Neuron (in vitro differentiated cells): Measurements from ENCODE around the gene ATP13A5.

Experiments
- H2AFZ ChIP-seq: one replicate; pipeline ENCODE4 v1.6.1; 2013; ENCODE audit warnings: low read depth, mild to moderate bottlenecking, inconsistent platforms, low read length, moderate library complexity
- H3K27me3 ChIP-seq: one replicate; pipeline ENCODE4 v1.6.1; 2013; ENCODE audit warnings: low read length; ENCODE audit not compliant: insufficient read depth
- H3K36me3 ChIP-seq: one replicate; pipeline ENCODE4 v1.6.1; 2013; ENCODE audit warnings: low read length; ENCODE audit not compliant: insufficient read depth
- H3K4me1 ChIP-seq: one replicate; pipeline ENCODE4 v1.6.1; 2013; ENCODE audit warnings: low read length; ENCODE audit not compliant: insufficient read depth
- H3K4me3 ChIP-seq: 2 replicates; pipeline ENCODE4 v1.5.1; 2013; ENCODE audit warnings: mild to moderate bottlenecking, low read length, moderate library complexity
- H3K9me3 ChIP-seq: one replicate; pipeline ENCODE4 v1.6.1; 2013; ENCODE audit warnings: low read length

ATP13A5 gene

GRCh38 chr3:193342551-193342950, 36.0 kb downstream of the ATP13A5 start:
- H3K27me3 ChIP-seq: peaks cover 2% of the 10 kb centered on the region
- H3K36me3 ChIP-seq: no peaks in the 10 kb centered on the region
- H3K9me3 ChIP-seq: no peaks in the 10 kb centered on the region
- H3K4me1 ChIP-seq: peaks cover 8% of the 10 kb centered on the region
- no peak overlapping the region for H2AFZ ChIP-seq
- H3K4me3 ChIP-seq: no peak overlapping the region

- no peak overlapping the region for H3K4me3 ChIP-seq
- H2AFZ ChIP-seq: no peak overlapping the region
- H3K4me1 ChIP-seq: no peaks in the 10 kb centered on the region
- H3K9me3 ChIP-seq: no peaks in the 10 kb centered on the region
- no peaks in the 10 kb centered on the region for H3K36me3 ChIP-seq
- no peaks in the 10 kb centered on the region for H3K27me3 ChIP-seq
Measured at GRCh38 chr3:193335031-193335430, 43.5 kb downstream of the ATP13A5 start.

GRCh38 chr3:193333229-193333628, 45.3 kb downstream of the ATP13A5 start:
- no peaks in the 10 kb centered on the region for H3K9me3 ChIP-seq
- H3K27me3 ChIP-seq: no peaks in the 10 kb centered on the region
- H3K36me3 ChIP-seq: no peaks in the 10 kb centered on the region
- no peak overlapping the region for H2AFZ ChIP-seq
- H3K4me3 ChIP-seq: no peak overlapping the region
- no peaks in the 10 kb centered on the region for H3K4me1 ChIP-seq

- no peak overlapping the region for H3K4me3 ChIP-seq
- H3K9me3 ChIP-seq: no peaks in the 10 kb centered on the region
- H3K27me3 ChIP-seq: no peaks in the 10 kb centered on the region
- no peak overlapping the region for H2AFZ ChIP-seq
- no peaks in the 10 kb centered on the region for H3K4me1 ChIP-seq
- H3K36me3 ChIP-seq: no peaks in the 10 kb centered on the region
Measured at GRCh38 chr3:193330555-193331204, 47.9 kb downstream of the ATP13A5 start.

GRCh38 chr3:193317682-193318300, 60.8 kb downstream of the ATP13A5 start:
- H3K36me3 ChIP-seq: no peaks in the 10 kb centered on the region
- H3K4me1 ChIP-seq: no peaks in the 10 kb centered on the region
- no peaks in the 10 kb centered on the region for H3K27me3 ChIP-seq

DNA sequence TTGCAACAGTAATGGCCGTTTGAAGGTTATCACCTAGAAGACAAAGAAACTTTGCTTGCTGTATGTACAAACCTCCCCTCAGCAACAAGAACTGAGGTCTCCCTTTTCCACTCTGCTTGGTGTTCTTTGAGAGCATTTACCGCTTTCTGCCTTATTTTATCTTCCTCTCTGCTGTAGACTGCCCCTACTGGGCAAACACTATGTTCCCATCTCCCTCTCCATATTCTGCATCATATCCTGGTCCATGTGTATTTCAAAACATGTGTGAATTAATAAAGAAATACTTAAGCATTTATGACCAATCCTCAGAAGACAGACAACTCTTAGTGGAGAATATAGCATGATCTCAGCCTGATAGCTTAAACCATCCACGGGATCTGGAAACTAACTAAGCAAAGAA, 64.4 kb downstream of the ATP13A5 start:
- H3K4me3 ChIP-seq: no peak overlapping the region
- H3K4me1 ChIP-seq: no peaks in the 10 kb centered on the region
- no peaks in the 10 kb centered on the region for H3K36me3 ChIP-seq
- no peaks in the 10 kb centered on the region for H3K27me3 ChIP-seq
- H2AFZ ChIP-seq: no peak overlapping the region
- no peaks in the 10 kb centered on the region for H3K9me3 ChIP-seq

More at GRCh38 chr3:193317682-193318300, 60.8 kb downstream of the ATP13A5 start:
- Histone ChIP-seq H3K9me3 (no peaks in the 10 kb centered on the region), H3K4me3 (no peak overlapping the region), H2AFZ (no peak overlapping the region)

GRCh38 chr3:193313061-193313958, 65.2 kb downstream of the ATP13A5 start:
- no peak overlapping the region for H3K4me3 ChIP-seq
- no peaks in the 10 kb centered on the region for H3K36me3 ChIP-seq
- H3K4me1 ChIP-seq: no peaks in the 10 kb centered on the region
- no peaks in the 10 kb centered on the region for H3K27me3 ChIP-seq
- no peak overlapping the region for H2AFZ ChIP-seq
- H3K9me3 ChIP-seq: no peaks in the 10 kb centered on the region

GRCh38 chr3:193310914-193311723, 67.4 kb downstream of the ATP13A5 start:
- Histone ChIP-seq H3K9me3 (no peaks in the 10 kb centered on the region), H2AFZ (no peak overlapping the region), H3K36me3 (no peaks in the 10 kb centered on the region), H3K4me3 (no peak overlapping the region), H3K27me3 (no peaks in the 10 kb centered on the region), H3K4me1 (no peaks in the 10 kb centered on the region)

DNA sequence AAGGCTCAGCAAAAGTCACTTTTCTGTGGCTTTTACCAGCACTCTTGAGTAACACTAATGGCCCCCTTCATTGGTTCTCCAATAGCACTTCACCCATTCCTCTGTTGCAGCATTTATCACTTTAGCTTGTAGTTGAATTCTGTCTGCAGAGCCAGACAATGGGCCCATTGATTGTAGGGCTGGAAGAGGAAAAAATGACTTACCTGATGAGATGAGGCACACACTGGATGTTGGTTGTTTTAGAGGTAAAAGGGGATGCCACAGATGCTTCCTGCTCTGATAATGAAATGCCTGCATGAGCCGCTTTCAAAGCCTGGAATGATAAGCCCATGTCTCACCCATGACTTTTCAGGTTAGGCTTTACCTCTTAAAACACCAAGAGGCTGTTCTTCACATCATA, 73.2 kb downstream of the ATP13A5 start:
- no peak overlapping the region for H3K4me3 ChIP-seq
- H2AFZ ChIP-seq: no peak overlapping the region
- no peaks in the 10 kb centered on the region for H3K27me3 ChIP-seq
- no peaks in the 10 kb centered on the region for H3K4me1 ChIP-seq
- H3K9me3 ChIP-seq: no peaks in the 10 kb centered on the region
- no peaks in the 10 kb centered on the region for H3K36me3 ChIP-seq

DNA sequence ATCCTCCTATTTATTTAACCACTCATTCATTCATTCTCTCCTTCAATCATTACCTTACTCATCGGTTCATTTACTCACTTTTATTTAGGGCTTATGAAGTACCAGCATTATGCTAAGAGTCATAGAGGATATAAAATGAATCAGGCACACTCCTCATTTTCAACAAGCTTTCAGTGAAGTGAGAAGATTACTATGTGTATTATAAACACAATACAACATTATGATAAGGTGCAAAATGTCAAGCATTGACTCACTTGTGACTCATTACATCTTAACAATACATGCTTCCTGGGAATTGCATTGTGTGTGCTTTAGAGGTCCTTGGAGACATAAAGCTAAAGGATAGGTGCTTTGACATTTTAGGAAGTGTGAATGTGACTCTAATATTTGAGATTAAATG, 77.1 kb downstream of the ATP13A5 start:
- H2AFZ ChIP-seq: no peak overlapping the region
- no peaks in the 10 kb centered on the region for H3K4me1 ChIP-seq
- no peaks in the 10 kb centered on the region for H3K27me3 ChIP-seq
- no peaks in the 10 kb centered on the region for H3K36me3 ChIP-seq
- H3K4me3 ChIP-seq: no peak overlapping the region
- no peaks in the 10 kb centered on the region for H3K9me3 ChIP-seq

GRCh38 chr3:193297421-193297820, 81.1 kb downstream of the ATP13A5 start:
- H3K4me1 ChIP-seq: no peaks in the 10 kb centered on the region
- H3K4me3 ChIP-seq: no peak overlapping the region
- no peak overlapping the region for H2AFZ ChIP-seq
- no peaks in the 10 kb centered on the region for H3K9me3 ChIP-seq
- no peaks in the 10 kb centered on the region for H3K27me3 ChIP-seq
- H3K36me3 ChIP-seq: no peaks in the 10 kb centered on the region

GRCh38 chr3:193295985-193296384, 82.6 kb downstream of the ATP13A5 start:
- Histone ChIP-seq H3K4me3 (no peak overlapping the region), H3K4me1 (no peaks in the 10 kb centered on the region), H3K27me3 (no peaks in the 10 kb centered on the region), H2AFZ (no peak overlapping the region), H3K36me3 (no peaks in the 10 kb centered on the region), H3K9me3 (no peaks in the 10 kb centered on the region)
